Ramos (cell line): Measurements from ENCODE around the gene AHI1.

Experiments
- in situ Hi-C: fragments of 300-500 bp; cut with MboI; formaldehyde crosslinking; loops from one replicate; pipeline ENCODE4 v1.14.3; 2022; ENCODE audit warnings: low sequenced_read_pairs; ENCODE audit not compliant: unreplicated experiment

Gene AHI1

GRCh38 chr6:135465903-135466302 lies 31.6 kb downstream of the AHI1 start:
- in situ Hi-C loops, result loop anchor here (25.0 kb wide), 1 partner anchor 771 kb away; no protein-coding TSS in a partner anchor

DNA sequence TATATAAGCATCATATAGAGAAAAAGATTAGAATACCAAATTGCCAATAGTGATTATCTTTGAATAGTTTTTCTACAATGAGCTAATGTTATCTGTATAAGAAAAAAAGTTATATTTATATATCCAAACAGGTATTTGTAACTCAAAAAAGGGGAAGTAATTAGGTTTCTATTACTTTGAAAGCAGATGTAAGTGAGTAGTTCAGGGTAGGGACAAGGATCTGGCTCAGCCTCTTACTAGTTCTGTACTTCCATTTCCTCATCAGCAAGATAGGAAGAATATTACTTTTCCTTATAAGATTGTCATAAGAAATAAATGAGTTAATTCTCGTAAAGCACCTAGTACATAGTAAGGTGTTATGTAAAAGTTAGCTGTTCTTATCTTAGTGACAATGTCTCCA lies 32.2 kb downstream of the AHI1 start:
- in situ Hi-C loops, result loop anchor here (25.0 kb wide), 1 partner anchor 772 kb away; no protein-coding TSS in a partner anchor

DNA sequence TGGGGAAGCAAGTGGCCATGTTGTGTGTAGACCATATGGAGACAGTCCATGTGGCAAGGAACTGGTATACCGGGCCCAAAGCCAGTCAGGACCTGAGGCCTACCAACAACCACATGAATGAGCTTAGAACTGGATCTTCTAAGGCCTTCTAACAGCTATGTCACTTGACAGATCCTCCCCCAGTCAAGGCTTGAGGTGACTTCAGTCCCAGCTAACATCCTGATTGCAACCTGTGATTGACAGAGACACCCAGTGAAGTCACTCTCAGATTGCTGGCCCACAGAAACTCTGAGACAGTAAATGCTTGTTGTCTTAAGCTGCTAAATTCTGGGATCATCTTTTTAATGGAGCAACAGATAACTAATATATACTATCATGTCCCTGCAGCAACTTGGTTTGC lies 32.9 kb downstream of the AHI1 start:
- in situ Hi-C loops, result loop anchor here (25.0 kb wide), 1 partner anchor 773 kb away; no protein-coding TSS in a partner anchor

- in situ Hi-C loops, result loop anchor here (25.0 kb wide), 1 partner anchor 776 kb away; no protein-coding TSS in a partner anchor
Measured at GRCh38 chr6:135461208-135461607, 36.3 kb downstream of the AHI1 start.

DNA sequence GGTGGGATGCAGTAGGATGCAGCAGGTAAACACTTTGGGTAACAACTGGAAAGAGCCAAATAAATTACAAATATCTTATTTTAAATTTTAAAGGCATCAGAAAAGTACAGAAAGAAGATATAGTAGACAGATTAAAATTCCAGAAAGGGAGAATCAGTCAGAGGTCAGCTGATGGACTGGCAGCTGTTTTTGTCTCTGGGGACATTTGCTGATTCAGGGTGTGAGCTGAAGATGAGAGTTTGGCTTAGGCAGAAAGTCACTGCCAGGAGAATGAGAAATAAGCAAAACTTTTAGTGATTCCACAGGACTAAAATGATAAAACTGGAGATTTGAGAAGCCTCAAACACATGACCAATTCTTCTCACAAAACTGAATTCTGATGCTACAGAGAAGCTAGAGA lies 39.5 kb downstream of the AHI1 start:
- in situ Hi-C loops, result loop anchor here (25.0 kb wide), 1 partner anchor 779 kb away; no protein-coding TSS in a partner anchor

DNA sequence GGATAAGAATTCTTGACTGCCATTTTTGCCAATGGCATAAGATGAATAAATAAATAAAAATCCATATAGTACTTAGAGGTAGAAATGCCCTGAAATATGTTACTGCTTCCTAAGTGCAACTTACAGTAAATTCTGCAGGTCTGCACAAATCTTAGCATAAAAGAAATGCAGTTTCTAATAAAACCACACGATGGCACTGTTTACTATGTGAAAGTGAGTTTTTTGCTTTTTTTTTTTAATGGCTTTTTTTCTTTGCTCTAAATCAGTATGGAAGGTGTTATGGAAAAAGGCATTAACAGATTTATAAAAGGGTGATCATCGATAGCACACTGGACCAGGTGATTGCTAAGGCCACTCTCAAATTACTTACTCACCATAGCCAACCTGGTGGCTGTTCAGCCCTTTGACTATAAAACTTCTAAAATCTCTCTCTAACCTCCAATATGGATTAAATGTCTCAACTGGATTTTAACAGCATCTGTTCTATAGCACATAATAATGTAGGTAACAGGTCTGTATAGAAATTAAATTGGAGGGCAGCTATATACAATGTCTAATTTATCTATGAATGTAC lies 45.8 kb downstream of the AHI1 start:
- in situ Hi-C loops, result loop anchor here (25.0 kb wide), 1 partner anchor 786 kb away; no protein-coding TSS in a partner anchor

- in situ Hi-C loops, result no loop called here
Measured at GRCh38 chr6:135449246-135449645, 48.3 kb downstream of the AHI1 start.

DNA sequence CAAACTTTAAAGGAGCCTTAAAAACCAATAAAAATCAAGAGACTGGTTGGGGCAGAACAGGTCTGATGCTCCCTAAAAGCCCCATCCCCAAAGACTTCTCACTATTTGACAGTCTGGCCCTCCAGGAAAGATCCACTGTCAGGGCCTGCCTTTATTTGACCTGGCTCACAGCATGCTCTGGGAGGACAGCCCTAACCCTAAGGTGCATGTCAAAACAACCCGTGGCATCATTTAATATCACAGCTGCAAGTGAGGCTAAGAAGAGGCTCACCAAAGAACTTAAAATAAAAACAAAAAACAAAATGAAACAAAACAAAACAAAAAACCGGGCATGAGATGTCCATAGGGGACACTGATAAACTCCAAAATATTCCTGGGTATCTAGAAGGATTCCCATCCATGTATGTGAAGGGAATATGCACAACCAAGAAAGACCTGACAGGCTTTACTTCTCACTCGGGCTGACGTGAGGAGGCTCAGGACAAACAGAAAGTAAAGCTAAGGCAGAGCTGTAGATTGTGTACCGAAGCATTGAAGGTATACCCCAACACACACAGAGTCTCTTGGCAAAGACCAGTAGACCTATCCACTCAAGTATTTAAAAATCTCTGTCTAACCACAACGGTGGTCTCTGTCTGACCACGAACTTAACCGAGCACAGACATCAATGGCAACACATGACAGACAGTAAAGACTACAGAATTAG lies 57.3 kb downstream of the AHI1 start:
- in situ Hi-C loops, result no loop called here

DNA sequence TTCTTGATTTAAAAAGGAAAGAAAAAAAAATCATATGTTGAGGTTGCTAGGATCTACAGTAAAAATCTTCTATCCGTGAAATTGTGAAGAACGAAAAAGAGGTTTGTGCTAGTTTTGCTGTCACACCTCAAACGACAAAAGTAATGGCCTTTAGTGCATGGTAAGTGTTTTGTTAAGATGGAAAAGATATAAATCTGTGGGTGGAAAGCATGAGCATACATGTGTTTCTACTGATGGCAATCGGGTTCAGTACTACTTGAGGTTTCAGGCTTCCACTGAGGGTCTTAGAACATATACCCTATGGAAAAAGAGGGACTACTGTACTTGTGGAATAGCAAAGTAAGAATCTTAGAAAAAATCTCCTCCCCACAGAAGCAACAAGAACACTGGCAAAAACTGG lies 58.0 kb downstream of the AHI1 start:
- in situ Hi-C loops, result no loop called here

- in situ Hi-C loops, result no loop called here
Measured at GRCh38 chr6:135438907-135439535, 58.5 kb downstream of the AHI1 start.

DNA sequence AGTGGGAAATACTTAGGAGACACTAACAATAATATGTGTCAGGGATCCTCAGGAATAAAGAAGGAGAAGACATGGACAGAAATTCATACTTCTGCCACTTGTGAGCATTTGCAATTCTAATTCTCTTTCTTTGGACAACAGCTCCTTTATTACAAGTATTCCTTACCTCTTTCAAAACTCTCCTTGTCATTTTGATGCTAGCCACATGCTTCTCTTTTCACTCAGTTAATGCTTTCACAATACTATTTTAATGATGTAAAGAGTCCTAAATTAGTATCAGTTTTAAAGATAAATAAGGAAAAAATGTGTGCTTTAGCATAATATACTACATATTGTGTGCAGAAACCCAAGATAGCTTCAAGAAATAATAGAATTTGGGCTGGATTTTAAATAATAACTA lies 62.5 kb downstream of the AHI1 start:
- in situ Hi-C loops, result no loop called here

- in situ Hi-C loops, result no loop called here
Measured at GRCh38 chr6:135434095-135434494, 63.4 kb downstream of the AHI1 start.

GRCh38 chr6:135428078-135428477 lies 69.5 kb downstream of the AHI1 start:
- in situ Hi-C loops, result no loop called here

- in situ Hi-C loops, result no loop called here
Measured at GRCh38 chr6:135426833-135427232, 70.7 kb downstream of the AHI1 start.

DNA sequence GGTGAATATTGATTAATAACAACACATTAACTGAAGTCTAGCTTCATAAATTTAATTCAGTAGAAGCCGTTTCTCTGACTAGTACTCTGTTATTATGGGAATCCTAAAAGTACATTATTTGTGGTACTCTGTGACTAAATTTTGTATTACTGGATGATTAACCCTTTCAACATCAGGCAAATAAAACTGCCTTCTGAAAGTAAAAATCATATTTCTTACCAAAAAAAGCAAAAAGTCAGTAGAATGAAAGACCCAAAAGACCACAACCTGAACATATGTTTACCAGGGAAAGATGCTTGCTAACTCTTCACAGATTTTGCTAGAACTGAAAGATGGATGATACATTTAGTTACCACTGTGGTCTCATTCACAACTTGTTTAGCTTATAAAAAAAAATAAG lies 73.2 kb downstream of the AHI1 start:
- in situ Hi-C loops, result no loop called here

GRCh38 chr6:135423649-135424128 lies 73.9 kb downstream of the AHI1 start:
- in situ Hi-C loops, result no loop called here

DNA sequence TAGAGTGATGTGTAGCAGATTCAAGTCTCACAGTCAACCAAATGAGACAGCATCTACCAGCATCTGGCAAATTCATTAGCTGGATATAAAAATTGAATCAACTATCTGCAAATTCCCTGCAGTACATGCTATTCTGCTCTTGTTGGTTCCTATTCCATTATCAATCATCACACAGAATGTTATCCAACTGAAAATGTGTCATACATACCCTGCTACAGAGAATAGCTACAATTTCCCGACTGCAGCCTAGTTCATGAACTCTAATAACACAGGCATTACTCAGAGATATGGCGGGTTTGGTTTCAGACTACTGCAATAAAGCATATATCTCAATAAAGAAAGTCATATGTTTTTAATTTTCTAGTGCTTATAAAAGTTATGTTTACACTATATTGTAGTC lies 78.4 kb downstream of the AHI1 start:
- in situ Hi-C loops, result no loop called here

DNA sequence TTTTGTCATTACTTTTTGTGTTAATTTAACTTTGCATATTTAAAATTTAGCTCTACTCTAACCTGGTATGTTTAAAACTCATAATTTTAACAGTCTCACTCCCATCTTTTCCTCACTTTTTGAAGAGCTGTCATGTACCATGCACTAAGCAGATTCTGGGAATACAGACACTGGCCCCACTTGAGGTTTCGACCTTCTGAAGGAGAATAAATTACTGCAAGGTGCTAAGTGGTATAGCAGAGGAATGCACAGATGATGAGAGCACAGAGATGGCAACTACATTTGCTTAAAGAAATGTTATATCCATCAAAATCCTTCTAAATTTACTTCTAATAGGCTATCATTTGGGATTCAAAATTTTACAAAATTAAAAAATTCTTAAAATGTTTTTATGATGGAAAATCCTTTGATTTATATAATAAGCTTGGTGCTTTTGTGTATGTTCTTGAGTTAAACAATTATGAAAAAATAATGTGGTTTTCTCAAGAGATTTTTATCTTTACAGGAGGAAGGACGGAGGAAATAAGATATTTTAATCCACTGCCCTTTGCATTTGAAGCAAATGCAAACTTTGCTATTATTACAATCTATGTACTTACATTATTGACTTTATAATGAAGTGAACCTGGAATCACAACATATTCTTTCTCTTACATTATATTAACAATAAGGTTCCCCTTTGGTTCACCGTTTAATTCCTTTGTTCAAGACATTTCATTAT lies 79.3 kb downstream of the AHI1 start:
- in situ Hi-C loops, result no loop called here

DNA sequence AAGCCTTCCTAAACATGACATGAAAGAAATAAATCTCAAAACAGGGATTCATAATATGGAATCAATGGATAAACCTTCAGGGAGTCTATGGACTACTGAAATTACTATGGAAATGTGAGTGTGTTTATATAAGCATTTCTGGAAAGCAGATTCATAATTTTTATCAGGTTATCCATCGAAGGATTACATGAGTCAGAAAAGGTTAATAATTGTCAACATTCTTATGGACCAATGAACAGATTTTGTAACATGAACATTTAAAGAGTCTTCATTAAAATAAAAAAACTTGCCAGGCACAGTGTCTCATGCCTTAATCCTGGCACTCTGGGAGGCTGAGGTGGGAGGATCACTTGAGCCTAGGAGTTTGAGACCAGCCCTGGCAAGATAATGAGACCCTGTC lies 84.8 kb downstream of the AHI1 start:
- in situ Hi-C loops, result no loop called here

- in situ Hi-C loops, result no loop called here
Measured at GRCh38 chr6:135411849-135412248, 85.7 kb downstream of the AHI1 start.

DNA sequence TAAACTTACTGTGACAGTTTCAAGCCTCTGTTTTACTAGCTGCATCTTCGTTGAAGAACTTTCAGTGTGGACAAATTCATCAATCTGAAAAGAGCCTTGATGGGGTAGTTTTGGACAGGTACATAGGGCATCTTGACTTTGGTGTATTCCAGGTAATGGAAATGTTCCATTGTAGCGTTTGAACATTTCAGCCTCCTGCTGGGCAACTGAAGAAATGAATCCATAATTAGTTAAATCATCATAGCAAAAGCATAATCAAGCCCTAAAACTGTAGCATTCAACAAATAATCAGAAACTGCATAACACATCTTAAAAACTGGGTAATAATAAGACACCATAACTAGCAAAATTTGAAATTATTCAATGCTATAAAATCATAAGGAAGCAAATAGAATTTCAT lies 86.2 kb downstream of the AHI1 start:
- in situ Hi-C loops, result no loop called here
